Chondrocyte (in vitro differentiated cells): ENCODE measurements around the gene PMF1. TPM values are rescaled to one million over a fixed set of nuclear protein-coding genes. Genes with fewer than 3 reads are reported as not detected.

ENCODE experiments used
- DNase-seq: peaks from one replicate; pipeline ENCODE4 v3.0.0; 2021; ENCODE audit warnings: mixed read lengths, low spot score
- H3K27ac Mint-ChIP-seq: one replicate; pipeline ENCODE4 v1.8.0; 2021; ENCODE audit warnings: mild to moderate bottlenecking, moderate library complexity, mixed read lengths; ENCODE audit not compliant: unreplicated experiment
- H3K27me3 Mint-ChIP-seq: 2 replicates; pipeline ENCODE4 v1.8.0; 2021; ENCODE audit warnings: low read depth, mixed read lengths
- H3K36me3 Mint-ChIP-seq: 2 replicates; pipeline ENCODE4 v1.8.0; 2021; ENCODE audit warnings: low read depth, mixed read lengths
- H3K4me1 Mint-ChIP-seq: 2 replicates; pipeline ENCODE4 v1.8.0; 2021; ENCODE audit warnings: low read depth, mild to moderate bottlenecking, mixed read lengths
- H3K4me3 Mint-ChIP-seq: one replicate; pipeline ENCODE4 v1.8.0; 2021; ENCODE audit warnings: mild to moderate bottlenecking, moderate library complexity, mixed read lengths; ENCODE audit not compliant: unreplicated experiment
- H3K9me3 Mint-ChIP-seq: 2 replicates; pipeline ENCODE4 v1.8.0; 2021; ENCODE audit warnings: low read depth, mixed read lengths
- total RNA-seq: library from RNA; stranded (reverse); gene quantifications from 3 replicates; pipeline ENCODE4 v1.2.1, GENCODE V29; 2021
- TF ChIP-seq, protein P1 (sequence below): fragments of 200-600 bp; sonication (generic); IDR thresholded peaks from 2 replicates; pipeline ENCODE4 v1.5.0; 2021; ENCODE audit warnings: antibody characterized with exemption, mild to moderate bottlenecking, moderate library complexity

The PMF1 gene
- total RNA-seq, 1 donor from 2014 or later = 38.6 TPM

DNA sequence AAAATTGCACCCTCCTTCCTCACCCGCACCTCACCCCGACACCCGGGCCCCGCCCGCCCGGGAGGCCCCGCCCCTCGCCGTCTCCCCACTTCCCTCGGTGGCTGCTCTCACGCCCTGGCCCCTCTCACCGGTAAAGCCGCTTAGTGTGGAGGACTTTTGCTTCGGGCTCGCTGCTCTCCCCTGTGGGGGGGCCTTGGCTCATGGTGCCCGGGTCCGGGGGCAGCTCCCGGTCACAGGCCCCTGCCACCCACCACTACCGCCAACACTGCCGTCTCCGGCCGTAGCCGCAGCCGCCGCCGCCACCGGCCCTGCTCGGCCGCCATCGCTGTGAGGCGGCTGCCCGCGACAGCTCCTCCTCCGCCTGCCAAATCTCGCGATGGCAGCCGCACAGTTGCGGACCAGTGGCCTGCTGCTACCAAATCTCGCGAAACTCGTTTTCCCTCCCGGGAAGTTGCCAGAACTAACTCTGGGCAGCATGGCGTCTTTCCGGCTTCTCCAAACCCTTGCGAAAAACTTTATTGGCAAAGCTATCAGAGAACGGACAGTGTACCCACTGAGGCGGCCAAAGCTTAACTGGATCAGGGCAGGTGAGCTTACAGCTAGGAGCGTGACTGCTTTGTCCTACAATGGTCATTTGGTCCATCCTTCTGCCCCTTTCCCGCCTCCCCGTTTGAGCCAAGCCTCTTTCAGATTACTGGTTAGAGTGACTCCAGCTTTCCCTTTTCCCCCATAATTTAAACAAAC, 69.8 kb downstream of the PMF1 start, which contains the start of gene SMG5:
Gene SMG5, minus strand, starts transcription at position 347 of the 744 bp plus-strand sequence. Its CDS starts 145 bp downstream, at position 202.
- Mint-ChIP-seq H3K27ac (peak within 1 kb of the TSS; percentile 95), H3K9me3 (no peaks in the 10 kb centered on the region), H3K4me1 (peaks cover 38% of the 10 kb centered on the region), H3K4me3 (peak within 1 kb of the TSS; percentile 97), H3K27me3 (no peaks in the 10 kb centered on the region), H3K36me3 (peaks cover 8% of the 10 kb centered on the region)
- TF ChIP-seq, protein P1, sequence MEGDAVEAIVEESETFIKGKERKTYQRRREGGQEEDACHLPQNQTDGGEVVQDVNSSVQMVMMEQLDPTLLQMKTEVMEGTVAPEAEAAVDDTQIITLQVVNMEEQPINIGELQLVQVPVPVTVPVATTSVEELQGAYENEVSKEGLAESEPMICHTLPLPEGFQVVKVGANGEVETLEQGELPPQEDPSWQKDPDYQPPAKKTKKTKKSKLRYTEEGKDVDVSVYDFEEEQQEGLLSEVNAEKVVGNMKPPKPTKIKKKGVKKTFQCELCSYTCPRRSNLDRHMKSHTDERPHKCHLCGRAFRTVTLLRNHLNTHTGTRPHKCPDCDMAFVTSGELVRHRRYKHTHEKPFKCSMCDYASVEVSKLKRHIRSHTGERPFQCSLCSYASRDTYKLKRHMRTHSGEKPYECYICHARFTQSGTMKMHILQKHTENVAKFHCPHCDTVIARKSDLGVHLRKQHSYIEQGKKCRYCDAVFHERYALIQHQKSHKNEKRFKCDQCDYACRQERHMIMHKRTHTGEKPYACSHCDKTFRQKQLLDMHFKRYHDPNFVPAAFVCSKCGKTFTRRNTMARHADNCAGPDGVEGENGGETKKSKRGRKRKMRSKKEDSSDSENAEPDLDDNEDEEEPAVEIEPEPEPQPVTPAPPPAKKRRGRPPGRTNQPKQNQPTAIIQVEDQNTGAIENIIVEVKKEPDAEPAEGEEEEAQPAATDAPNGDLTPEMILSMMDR = no peak
- DNase-seq = peak; percentile 97

DNA sequence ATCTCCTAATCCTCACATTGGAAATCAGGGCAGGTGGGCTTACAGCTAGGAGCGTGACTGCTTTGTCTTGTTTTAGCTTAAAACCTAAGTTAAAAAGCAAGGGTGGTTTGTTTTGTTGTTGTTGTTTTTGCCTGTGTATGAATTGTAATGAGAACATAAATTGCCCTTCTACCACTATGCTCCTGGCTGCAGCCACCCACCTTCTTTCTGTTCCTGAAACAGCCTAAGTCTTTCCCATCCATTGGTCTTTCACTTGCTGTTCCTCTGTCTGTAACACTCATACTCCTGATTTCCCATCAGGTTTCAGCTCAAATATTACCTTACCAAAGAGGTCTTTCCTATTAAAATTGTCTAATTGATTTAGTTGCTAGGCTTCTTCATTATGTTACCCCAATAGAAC, 70.7 kb downstream of the PMF1 start:
- H3K4me3 Mint-ChIP-seq = peak overlapping the region; percentile 97
- no peaks in the 10 kb centered on the region for H3K27me3 Mint-ChIP-seq
- H3K27ac Mint-ChIP-seq = peak overlapping the region; percentile 95
- H3K36me3 Mint-ChIP-seq = no peaks in the 10 kb centered on the region
- TF ChIP-seq, protein P1 = no peak
- H3K9me3 Mint-ChIP-seq = no peaks in the 10 kb centered on the region
- H3K4me1 Mint-ChIP-seq = peaks cover 38% of the 10 kb centered on the region
- no peak for DNase-seq

DNA sequence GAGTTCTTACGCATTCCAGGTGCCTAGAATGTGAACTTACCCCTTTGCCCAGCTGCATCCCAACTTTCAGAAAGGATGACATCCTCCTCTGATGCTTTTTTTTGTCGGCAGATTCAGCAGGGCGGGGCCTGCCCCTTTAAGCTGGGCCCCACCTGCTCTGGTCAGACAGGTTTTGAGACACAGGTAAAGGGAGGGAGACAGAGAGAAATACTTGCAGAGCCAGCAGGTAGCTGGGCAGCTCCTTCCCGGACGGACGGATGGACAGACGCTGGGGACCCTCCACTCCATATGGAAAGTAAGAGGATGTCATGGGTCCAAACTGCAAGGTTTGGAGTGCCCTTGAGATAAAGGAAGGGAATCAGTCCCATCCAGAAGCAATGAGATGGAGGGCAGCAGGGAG, 71.3 kb downstream of the PMF1 start, which contains the start of gene TMEM79:
Gene TMEM79, plus strand, starts transcription at position 214 of the 400 bp plus-strand sequence. CDS start 902 bp downstream, outside the sequence.
- Mint-ChIP-seq H3K4me1 (peaks cover 38% of the 10 kb centered on the region), H3K4me3 (peak within 1 kb of the TSS; percentile 97), H3K27me3 (no peaks in the 10 kb centered on the region), H3K36me3 (no peaks in the 10 kb centered on the region), H3K9me3 (no peaks in the 10 kb centered on the region), H3K27ac (peak within 1 kb of the TSS; percentile 95)
- peak; percentile 41 for DNase-seq
- TF ChIP-seq, protein P1 = no peak

GRCh38 chr1:156284757-156285156, 72.0 kb downstream of the PMF1 start:
- H3K36me3 Mint-ChIP-seq = peaks cover 2% of the 10 kb centered on the region
- H3K4me3 Mint-ChIP-seq = no peak overlapping the region
- H3K4me1 Mint-ChIP-seq = peaks cover 41% of the 10 kb centered on the region
- no peaks in the 10 kb centered on the region for H3K9me3 Mint-ChIP-seq
- peak; percentile 17 for DNase-seq
- H3K27me3 Mint-ChIP-seq = no peaks in the 10 kb centered on the region
- TF ChIP-seq, protein P1 = no peak
- H3K27ac Mint-ChIP-seq = peak overlapping the region; percentile 87

- Mint-ChIP-seq H3K27ac (no peak overlapping the region), H3K9me3 (no peaks in the 10 kb centered on the region), H3K27me3 (no peaks in the 10 kb centered on the region), H3K4me1 (peaks cover 41% of the 10 kb centered on the region), H3K4me3 (no peak overlapping the region), H3K36me3 (peaks cover 2% of the 10 kb centered on the region)
- peak; percentile 81 for DNase-seq
- TF ChIP-seq, protein P1 = no peak
Measured at GRCh38 chr1:156285437-156285836, 72.6 kb downstream of the PMF1 start.
